GM13976 (cell line): Measurements from ENCODE around the gene RAG2.

Source experiments
- DNase-seq: peaks from one replicate; pipeline ENCODE4 v3.0.0; 2012; ENCODE audit warnings: low spot score
- in situ Hi-C: fragments of 300-500 bp; cut with MboI; formaldehyde crosslinking; loops from one replicate; pipeline ENCODE4 v1.12.0; 2022; ENCODE audit warnings: low sequenced_read_pairs, mixed read lengths, inconsistent platforms; ENCODE audit not compliant: unreplicated experiment
- TF ChIP-seq, protein P1 (sequence below): IDR thresholded peaks from 2 replicates; pipeline ENCODE4 v1.5.1; 2012; ENCODE audit warnings: borderline replicate concordance, mild to moderate bottlenecking; ENCODE audit not compliant: insufficient read depth; ENCODE audit errors: extremely low read depth, missing control alignments, control extremely low read depth

Gene RAG2

DNA sequence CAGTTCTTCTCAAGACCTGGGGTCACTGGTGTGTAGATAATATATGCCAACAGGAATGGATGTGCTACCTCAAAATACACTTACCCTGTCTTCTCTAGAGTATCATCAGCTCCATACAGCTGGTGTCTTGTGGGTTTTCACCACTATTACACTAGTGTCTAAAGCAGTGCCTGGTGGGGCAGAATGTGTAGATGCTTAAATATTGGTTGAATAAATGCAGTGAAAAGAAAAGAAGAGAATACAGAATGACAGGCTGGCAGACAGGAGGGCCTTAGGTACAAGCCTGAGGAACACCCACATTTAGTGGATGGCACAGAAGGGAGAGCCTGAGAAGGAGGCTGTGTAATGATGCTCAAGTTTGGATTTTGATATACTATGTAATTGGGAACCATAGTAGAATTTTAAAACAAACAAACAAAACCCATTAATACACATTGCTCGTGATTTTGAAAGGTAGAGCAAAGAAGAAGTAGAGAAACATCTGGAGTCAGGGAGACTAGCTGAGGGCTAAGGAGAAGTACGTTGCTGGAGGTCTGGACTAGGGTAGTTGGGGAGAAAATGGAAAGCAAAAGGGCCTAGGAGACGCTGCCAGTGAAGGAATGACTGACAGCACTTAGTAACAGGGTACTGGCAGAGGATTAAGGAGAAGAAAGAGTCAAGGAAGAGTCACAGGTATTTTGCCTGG, 20.5 kb upstream of the RAG2 start:
- TF ChIP-seq, protein P1, sequence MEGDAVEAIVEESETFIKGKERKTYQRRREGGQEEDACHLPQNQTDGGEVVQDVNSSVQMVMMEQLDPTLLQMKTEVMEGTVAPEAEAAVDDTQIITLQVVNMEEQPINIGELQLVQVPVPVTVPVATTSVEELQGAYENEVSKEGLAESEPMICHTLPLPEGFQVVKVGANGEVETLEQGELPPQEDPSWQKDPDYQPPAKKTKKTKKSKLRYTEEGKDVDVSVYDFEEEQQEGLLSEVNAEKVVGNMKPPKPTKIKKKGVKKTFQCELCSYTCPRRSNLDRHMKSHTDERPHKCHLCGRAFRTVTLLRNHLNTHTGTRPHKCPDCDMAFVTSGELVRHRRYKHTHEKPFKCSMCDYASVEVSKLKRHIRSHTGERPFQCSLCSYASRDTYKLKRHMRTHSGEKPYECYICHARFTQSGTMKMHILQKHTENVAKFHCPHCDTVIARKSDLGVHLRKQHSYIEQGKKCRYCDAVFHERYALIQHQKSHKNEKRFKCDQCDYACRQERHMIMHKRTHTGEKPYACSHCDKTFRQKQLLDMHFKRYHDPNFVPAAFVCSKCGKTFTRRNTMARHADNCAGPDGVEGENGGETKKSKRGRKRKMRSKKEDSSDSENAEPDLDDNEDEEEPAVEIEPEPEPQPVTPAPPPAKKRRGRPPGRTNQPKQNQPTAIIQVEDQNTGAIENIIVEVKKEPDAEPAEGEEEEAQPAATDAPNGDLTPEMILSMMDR = no peak
- in situ Hi-C loops = no loop called here
- DNase-seq = no peak

DNA sequence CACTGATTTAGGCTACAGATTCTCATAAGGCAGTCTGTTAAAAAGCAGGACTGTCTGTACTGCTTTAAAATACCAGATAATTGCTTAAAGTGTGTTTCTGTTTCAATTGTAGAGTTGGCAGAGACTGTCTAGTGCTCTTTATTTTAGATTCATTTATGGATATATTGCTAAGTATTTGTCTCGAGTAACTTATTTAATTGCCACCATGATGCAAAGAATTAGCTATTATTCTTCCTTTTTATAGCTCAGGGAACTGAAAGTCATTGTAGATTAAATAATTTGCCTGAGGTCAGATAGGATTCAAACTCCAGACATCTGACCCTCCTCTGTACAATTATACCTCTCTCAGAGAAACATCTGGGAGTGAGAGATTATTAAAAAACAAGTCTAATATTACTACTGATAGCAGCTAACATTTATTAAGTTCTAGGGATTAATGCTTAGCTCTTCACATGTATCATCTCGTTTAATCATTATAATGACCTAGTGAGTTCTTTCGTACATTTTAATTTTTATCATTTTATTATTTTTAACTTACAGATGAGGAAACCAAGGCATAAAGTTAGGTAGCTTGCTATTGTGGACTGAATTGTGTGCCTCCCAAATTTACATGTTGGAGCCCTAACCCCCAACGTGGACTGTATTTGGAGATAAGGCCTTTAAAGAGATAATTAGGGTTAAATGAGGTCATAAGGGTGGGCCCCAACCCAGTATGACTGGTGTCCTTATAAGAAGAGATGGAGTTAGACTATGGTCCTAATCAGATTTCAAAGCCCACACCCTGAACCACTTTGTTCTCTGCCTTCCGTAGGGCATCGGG, 19.7 kb upstream of the RAG2 start:
- in situ Hi-C loops = no loop called here
- TF ChIP-seq, protein P1 = no peak
- no peak for DNase-seq

GRCh38 chr11:36615826-36616225, 17.8 kb upstream of the RAG2 start:
- DNase-seq = no peak
- TF ChIP-seq, protein P1 = no peak
- in situ Hi-C loops = no loop called here

DNA sequence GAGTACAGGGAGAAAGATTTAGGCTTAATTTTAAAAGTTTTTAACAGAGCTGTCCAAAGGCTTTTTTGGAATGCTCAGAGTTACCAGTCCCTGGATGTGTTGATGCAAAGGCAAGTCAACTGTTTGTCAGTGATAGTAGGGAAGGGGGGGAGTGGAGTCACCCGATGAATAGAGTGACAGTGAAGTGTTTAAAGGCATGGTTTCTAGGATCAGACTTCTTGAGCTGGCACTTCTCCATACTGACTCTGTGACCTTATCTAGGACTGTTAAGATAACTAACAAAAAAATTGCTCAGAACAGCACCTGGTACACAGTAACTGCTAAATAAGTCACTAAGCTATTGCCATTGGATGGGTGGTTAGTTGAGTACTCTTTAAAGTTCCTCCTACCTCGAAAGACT, 11.3 kb upstream of the RAG2 start:
- in situ Hi-C loops = no loop called here
- TF ChIP-seq, protein P1 = no peak
- DNase-seq = no peak

DNA sequence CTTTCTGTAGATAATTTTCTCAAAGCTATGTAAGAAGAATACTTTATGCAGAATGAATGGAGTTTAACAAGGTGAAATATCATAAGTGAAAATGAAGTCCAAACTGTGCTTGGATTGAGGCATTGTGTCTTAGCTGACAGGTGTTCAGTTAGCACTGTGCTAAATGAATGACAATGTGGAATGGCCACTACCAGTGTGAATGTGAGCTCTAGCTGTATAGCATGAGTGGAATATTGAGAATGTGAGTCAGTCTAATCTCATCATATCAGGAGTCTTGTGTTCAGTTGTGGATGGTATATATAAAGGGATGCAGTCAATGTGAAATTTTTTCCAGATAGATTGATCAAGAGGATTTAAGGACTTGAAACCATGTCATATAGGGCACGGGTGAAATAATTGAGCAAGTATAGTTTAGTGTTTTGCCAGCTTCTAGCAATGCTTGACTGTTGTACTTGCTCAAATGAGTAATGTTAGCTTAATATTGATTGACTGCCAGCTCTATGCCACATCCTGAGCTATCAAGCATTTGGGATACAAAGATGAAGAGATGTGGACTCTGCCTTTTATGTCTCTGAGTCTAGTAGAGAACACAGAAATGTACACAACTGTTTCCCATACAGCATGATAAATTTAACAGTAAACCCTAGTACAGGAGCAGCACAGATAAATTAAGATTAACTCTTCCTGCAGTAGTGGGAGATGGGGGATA, 10.6 kb upstream of the RAG2 start:
- DNase-seq = no peak
- TF ChIP-seq, protein P1 = no peak
- in situ Hi-C loops = no loop called here
